Hematopoietic multipotent progenitor cell treated with erythropoietin and hydrocortisone succinate and interleukin-3 and kit ligand, for 4 days (in vitro differentiated cells): ENCODE measurements around the gene SNED1.

Experiments
- DNase-seq: peaks from one replicate; pipeline ENCODE4 v3.0.0-alpha.2; 2015

Gene SNED1

DNA sequence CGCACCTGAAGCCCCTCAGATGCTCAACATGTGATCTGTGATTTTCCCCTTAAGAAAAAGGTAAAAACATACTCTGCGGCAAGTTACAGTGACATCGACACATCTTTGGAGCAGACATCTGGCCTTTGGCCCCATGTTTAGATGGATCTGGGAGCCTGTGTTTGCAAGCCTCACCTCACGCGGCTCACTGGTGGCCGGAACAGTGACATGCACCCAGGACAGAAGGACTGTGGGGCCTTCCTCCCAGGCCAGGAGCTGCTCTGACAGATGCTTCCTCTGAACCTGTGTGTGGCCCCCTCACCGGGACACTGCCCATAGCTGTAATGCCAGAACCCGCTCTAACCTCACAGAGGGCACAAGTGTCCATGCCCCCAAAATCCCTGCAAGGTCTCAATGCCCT lies 137.8 kb downstream of the SNED1 start:
- DNase-seq, result no peak

DNA sequence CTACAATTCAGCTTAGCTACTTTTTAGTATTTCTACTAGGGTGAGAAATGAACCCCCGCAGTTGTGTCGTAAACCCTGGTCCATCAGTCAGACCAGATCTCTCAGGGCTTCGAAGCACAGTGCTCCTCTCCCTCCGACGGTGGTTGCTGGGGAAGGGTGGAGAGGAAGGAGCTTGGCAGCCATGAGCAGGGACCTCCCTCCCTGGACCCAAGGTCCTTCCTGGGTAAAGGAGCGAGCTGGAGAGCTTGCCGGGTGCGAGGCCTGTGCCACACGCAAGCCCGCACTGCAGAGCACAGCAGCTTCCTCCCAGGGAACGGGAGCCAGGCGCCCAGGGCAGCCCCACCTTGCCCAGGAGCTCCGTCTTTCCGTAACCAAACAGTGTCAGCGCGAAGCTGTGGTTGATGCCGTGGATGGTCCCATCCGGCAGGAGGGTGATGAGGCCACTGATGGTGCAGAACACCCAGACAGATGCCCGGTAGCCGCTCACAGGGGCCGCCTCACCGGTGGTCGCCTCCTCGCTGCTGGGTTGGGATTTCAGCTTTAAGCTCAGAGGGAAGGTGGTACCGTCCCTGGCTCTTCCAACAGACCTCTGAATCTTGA lies 138.3 kb downstream of the SNED1 start:
- no peak for DNase-seq

DNA sequence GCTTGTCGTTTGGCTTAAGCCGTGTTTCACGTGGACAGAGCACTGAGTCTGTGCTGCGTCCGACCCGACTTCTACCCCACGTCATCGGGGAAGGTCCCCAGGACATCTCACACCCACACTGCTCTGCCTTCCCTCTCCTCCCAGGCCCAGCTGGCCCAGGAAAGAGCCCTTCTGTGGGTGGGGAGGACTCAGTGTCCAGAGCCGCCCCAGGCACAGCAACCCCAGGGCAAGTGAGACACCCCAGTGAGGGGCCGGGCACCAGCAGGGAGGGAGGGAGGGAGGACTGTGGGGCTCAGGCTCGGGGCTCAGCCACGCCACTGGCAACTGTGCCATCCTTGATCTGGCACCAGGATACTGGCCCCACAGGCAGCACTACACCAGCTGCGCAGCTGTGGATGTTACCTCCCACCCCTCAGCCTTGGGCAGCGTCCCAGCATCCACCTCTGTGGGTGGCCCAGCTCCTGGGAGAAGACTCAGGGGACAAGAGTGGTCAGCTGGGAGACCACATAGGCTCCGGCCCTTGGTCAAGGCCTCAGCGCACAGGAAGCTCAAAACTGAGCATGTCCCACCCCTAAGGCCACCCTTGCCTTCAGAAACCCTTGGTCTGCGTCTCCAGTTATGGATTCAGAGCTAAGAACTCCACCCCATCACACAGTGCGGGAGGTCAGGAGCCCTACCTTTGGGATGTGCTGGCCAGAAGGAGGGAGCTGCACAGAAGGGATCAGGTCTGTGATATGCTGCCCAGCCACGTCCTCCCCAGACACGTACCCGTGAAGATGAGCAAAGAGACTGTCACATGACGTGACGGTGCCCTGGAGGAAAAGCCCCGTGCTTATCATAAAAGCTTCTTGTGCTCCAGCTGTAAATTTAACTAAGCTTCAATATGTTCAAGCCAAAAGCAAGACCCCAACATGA lies 139.1 kb downstream of the SNED1 start:
- no peak for DNase-seq

DNA sequence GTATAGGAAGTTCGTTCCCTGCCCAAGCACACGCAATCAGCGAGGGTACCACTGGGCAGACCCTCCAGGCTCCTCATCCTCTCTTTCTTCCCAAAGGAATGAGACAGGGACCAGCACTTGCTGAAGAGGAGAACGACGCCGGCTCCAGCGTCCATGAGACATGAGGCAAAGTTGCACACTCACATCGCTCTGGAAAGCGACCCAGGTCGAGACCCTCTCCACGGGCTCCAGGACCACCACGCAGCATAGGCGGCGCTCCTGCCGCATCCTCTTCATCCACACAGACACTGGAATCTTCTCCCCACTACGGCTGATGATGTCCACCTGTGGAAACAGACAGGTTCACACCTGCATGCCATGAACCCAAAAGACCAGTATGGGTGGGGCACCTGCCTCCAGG lies 140.1 kb downstream of the SNED1 start:
- no peak for DNase-seq

DNA sequence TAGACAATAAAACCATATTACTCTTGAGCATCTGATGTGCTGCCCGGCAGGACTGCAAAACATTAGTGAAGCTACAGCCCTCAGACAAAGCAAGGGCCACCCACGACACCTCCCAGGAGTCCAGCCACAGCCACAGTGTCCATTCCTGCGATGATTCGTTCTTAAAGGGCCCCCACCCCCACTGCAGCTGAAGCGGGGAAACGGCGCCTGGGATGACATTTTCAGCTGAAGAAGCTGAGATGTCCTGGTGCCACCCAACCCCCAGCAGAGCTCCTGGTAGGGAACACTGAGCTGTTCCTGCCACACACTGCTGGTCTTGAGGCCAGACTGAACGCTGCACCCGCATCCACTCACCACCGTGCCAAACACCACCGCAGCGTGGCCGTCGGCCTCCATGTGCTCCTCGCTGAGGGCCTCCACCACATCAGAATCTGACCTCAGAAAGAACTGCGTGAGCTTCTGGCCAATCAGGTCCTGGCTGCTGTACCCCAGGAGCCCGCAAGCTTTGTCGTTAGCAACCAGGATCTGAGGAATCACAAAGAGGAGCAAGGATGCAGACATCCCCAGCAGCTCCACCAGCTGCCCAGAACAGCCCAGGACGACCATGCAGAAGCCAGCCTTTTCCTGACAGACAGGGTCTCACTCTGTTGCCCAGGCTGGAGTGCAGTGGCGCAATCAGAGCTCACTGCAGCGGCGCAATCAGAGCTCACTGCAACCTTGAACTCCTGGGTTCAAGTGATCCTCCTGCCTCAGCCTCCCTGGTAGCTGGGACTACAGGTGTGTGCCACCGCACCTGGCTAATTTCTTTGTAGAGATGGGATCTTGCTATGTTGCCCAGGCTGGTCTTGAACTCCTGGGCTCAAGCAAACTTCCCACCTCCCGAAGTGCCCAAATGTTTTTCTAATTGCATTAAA lies 141.4 kb downstream of the SNED1 start:
- DNase-seq, result no peak

DNA sequence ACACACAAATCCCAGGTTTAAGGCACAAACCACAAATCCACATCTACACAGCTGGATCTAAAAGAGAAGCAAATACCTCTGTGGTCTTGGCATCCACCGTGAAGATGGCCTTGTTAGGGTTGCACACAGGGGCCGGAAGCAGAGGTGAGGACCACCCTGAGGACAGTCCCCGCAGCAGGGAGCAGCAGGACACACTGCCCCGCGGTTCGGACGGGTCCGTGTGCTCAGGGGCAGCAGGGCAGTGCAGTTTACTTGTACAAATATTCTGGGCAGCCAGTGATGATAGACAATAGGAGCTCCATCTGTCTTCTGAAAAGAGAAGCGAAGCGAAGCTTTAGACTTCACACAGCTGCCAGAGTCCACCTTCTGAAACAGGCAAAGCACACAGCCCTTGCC lies 142.0 kb downstream of the SNED1 start:
- no peak for DNase-seq

DNA sequence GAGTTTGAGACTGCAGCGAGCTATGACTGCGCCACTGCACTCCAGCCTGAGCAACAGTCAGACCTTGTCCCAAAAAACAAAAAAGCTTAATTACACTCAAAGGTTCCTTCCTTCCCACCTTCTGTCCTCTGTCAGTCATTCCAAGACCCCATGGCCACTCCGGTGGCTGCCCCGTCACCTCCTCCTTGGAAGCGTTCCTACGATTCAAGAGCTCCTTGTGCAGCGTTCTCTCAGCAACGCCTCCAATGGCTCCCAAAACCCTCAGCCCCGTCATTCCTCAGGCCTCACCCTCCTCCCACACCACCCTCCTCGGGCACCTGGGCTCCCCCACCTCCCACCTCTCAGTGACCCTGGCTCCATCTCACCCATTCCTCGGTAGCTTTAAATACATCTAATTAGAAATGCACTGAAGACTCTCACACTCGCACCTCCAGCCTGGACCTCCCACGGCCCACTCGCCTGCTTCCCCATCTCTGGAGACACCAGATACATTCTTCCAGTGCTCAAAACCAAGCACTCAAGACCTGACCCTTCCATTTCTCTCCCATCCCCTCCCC lies 142.9 kb downstream of the SNED1 start:
- no peak for DNase-seq

DNA sequence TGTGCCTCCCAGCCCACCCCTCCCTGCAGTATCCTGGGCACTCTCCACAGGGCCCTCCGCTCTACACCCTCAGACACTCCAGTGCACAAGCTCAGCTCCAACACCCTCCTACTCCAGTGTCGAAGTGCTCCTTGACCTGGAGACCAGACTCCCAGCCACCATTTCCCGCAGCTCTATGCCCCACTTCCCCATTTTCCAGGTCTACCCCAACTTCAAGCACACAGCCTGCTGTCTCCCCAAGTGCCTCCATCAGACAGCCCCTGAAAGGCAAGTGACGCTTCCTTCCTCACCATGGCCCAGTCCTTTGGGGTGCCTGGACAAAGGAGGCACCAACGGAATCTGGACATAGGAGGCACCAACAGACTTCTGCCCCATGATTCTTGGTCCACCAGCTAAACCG lies 143.6 kb downstream of the SNED1 start:
- DNase-seq, result no peak

DNA sequence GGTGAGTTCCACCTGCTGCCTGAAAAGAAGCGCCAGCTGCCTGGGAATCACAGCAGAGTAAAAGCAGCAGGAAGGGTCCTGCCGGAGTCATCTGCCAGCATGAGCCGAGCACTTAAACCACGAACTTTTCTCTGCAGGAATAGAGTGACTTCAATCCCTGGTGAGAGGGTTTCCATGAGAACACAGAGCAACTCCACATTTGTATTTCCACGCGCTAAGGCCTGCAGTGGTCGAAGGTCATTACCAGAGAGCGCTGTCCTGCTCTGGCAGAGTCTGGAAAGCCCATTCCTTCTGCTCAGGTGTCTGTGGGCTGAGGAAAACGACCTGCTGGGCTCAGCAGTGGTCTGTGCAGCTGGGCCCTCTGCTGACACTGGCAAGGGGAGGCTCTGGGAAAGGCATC lies 144.2 kb downstream of the SNED1 start:
- DNase-seq, result no peak
